ENCODE measurements around the gene POC1B.
"Not testable (repeated sequence)": the region's sequence is repeated elsewhere in the genome, so short reads cannot be mapped to it uniquely, and the experiment has no call there.

Gene POC1B

GRCh38 chr12:89468017-89468416 lies 57.8 kb downstream of the POC1B start:
- H2BK120ac ChIP-seq (ENCODE audit: low read depth, low read length), result no peak overlapping the region
- H3K23ac ChIP-seq (ENCODE audit: low read length), result no peak overlapping the region
- H3K4me1 ChIP-seq (ENCODE audit: control insufficient read depth, low read depth, low read length), result no peaks in the 10 kb centered on the region
- no peak overlapping the region for H2BK5ac ChIP-seq (ENCODE audit: low read length)
- no peak overlapping the region for H3K4ac ChIP-seq (ENCODE audit: low read depth, low read length)
- H4K8ac ChIP-seq (ENCODE audit: low read depth, low read length), result no peak overlapping the region
- DNase-seq, result no peak
- no peak overlapping the region for H4K5ac ChIP-seq (ENCODE audit: low read length)
- H3K4me3 ChIP-seq (ENCODE audit: low read length), result no peak overlapping the region
- no peak overlapping the region for H3K27ac ChIP-seq (ENCODE audit: low read depth, low read length)
- no peak overlapping the region for H2AK5ac ChIP-seq (ENCODE audit: low read length)
- H3K36me3 ChIP-seq (ENCODE audit: control insufficient read depth, insufficient read depth, low read length), result no peaks in the 10 kb centered on the region
- no peak overlapping the region for H2BK15ac ChIP-seq (replicated peaks; ENCODE audit: low read depth)
- no peak overlapping the region for H3K9ac ChIP-seq (ENCODE audit: low read length)
- no CpG with 5 or more reads among the region's 1 CpG for WGBS (ENCODE audit: extremely low coverage, insufficient coverage, low lambda C conversion rate)
- H3K79me2 ChIP-seq (ENCODE audit: control insufficient read depth, insufficient read depth, low read length), result no peaks in the 10 kb centered on the region
- no peak overlapping the region for H3K56ac ChIP-seq (ENCODE audit: low read length)
- H3K79me1 ChIP-seq (ENCODE audit: low read length), result no peaks in the 10 kb centered on the region
- H3K18ac ChIP-seq (ENCODE audit: low read length), result no peak overlapping the region
- H3K4me2 ChIP-seq (ENCODE audit: low read length), result no peak overlapping the region
- H3K27me3 ChIP-seq (ENCODE audit: insufficient read depth, low read length, poor library complexity), result no peaks in the 10 kb centered on the region

- Histone ChIP-seq H3K36me3 (ENCODE audit: control insufficient read depth, insufficient read depth, low read length) (no peaks in the 10 kb centered on the region), H3K4me3 (ENCODE audit: low read length) (no peak overlapping the region), H3K4ac (ENCODE audit: low read depth, low read length) (no peak overlapping the region), H3K79me2 (ENCODE audit: control insufficient read depth, insufficient read depth, low read length) (no peaks in the 10 kb centered on the region), H2BK5ac (ENCODE audit: low read length) (no peak overlapping the region), H3K18ac (ENCODE audit: low read length) (no peak overlapping the region), H2BK120ac (ENCODE audit: low read depth, low read length) (no peak overlapping the region), H4K8ac (ENCODE audit: low read depth, low read length) (peak overlapping the region; percentile 65), H3K4me1 (ENCODE audit: control insufficient read depth, low read depth, low read length) (peaks cover 3% of the 10 kb centered on the region), H3K56ac (ENCODE audit: low read length) (no peak overlapping the region), H3K79me1 (ENCODE audit: low read length) (no peaks in the 10 kb centered on the region), H2BK15ac (replicated peaks; ENCODE audit: low read depth) (no peak overlapping the region), H3K27me3 (ENCODE audit: insufficient read depth, low read length, poor library complexity) (no peaks in the 10 kb centered on the region), H4K5ac (ENCODE audit: low read length) (no peak overlapping the region), H2AK5ac (ENCODE audit: low read length) (no peak overlapping the region), H3K4me2 (ENCODE audit: low read length) (no peak overlapping the region), H3K27ac (ENCODE audit: low read depth, low read length) (no peak overlapping the region), H3K23ac (ENCODE audit: low read length) (no peak overlapping the region), H3K9ac (ENCODE audit: low read length) (no peak overlapping the region)
- 70% methylated on average over 2 of the region's 4 CpGs for WGBS (ENCODE audit: extremely low coverage, insufficient coverage, low lambda C conversion rate)
- DNase-seq, result no peak
These were observed 60.8 kb downstream of the POC1B start for GRCh38 chr12:89464974-89465592.

- H4K8ac ChIP-seq (ENCODE audit: low read depth, low read length), result no peak overlapping the region
- peak; percentile 74 for DNase-seq
- peaks cover 3% of the 10 kb centered on the region for H3K4me1 ChIP-seq (ENCODE audit: control insufficient read depth, low read depth, low read length)
- H3K79me2 ChIP-seq (ENCODE audit: control insufficient read depth, insufficient read depth, low read length), result no peaks in the 10 kb centered on the region
- peak overlapping the region; percentile 74 for H2BK15ac ChIP-seq (replicated peaks; ENCODE audit: low read depth)
- no peak overlapping the region for H3K23ac ChIP-seq (ENCODE audit: low read length)
- H3K4me2 ChIP-seq (ENCODE audit: low read length), result no peak overlapping the region
- H3K79me1 ChIP-seq (ENCODE audit: low read length), result no peaks in the 10 kb centered on the region
- H2AK5ac ChIP-seq (ENCODE audit: low read length), result no peak overlapping the region
- no peaks in the 10 kb centered on the region for H3K36me3 ChIP-seq (ENCODE audit: control insufficient read depth, insufficient read depth, low read length)
- H3K4ac ChIP-seq (ENCODE audit: low read depth, low read length), result no peak overlapping the region
- no peak overlapping the region for H3K27ac ChIP-seq (ENCODE audit: low read depth, low read length)
- no CpG with 5 or more reads among the region's 6 CpGs for WGBS (ENCODE audit: extremely low coverage, insufficient coverage, low lambda C conversion rate)
- H2BK120ac ChIP-seq (ENCODE audit: low read depth, low read length), result peak overlapping the region; percentile 79
- no peak overlapping the region for H4K5ac ChIP-seq (ENCODE audit: low read length)
- H3K4me3 ChIP-seq (ENCODE audit: low read length), result no peak overlapping the region
- no peak overlapping the region for H3K56ac ChIP-seq (ENCODE audit: low read length)
- no peak overlapping the region for H3K9ac ChIP-seq (ENCODE audit: low read length)
- no peak overlapping the region for H2BK5ac ChIP-seq (ENCODE audit: low read length)
- H3K27me3 ChIP-seq (ENCODE audit: insufficient read depth, low read length, poor library complexity), result no peaks in the 10 kb centered on the region
- H3K18ac ChIP-seq (ENCODE audit: low read length), result peak overlapping the region; percentile 56
These were observed 63.9 kb downstream of the POC1B start for GRCh38 chr12:89461649-89462612.

- no peak overlapping the region for H3K27ac ChIP-seq (ENCODE audit: low read depth, low read length)
- no peak overlapping the region for H2AK5ac ChIP-seq (ENCODE audit: low read length)
- peak overlapping the region; percentile 68 for H3K18ac ChIP-seq (ENCODE audit: low read length)
- H3K36me3 ChIP-seq (ENCODE audit: control insufficient read depth, insufficient read depth, low read length), result no peaks in the 10 kb centered on the region
- H4K8ac ChIP-seq (ENCODE audit: low read depth, low read length), result no peak overlapping the region
- H3K79me2 ChIP-seq (ENCODE audit: control insufficient read depth, insufficient read depth, low read length), result no peaks in the 10 kb centered on the region
- H3K4ac ChIP-seq (ENCODE audit: low read depth, low read length), result no peak overlapping the region
- no CpG with 5 or more reads among the region's 4 CpGs for WGBS (ENCODE audit: extremely low coverage, insufficient coverage, low lambda C conversion rate)
- no peak overlapping the region for H3K4me2 ChIP-seq (ENCODE audit: low read length)
- H3K9ac ChIP-seq (ENCODE audit: low read length), result no peak overlapping the region
- no peaks in the 10 kb centered on the region for H3K79me1 ChIP-seq (ENCODE audit: low read length)
- H3K23ac ChIP-seq (ENCODE audit: low read length), result no peak overlapping the region
- no peak overlapping the region for H3K4me3 ChIP-seq (ENCODE audit: low read length)
- DNase-seq, result peak; percentile 57
- peaks cover 3% of the 10 kb centered on the region for H3K4me1 ChIP-seq (ENCODE audit: control insufficient read depth, low read depth, low read length)
- H4K5ac ChIP-seq (ENCODE audit: low read length), result no peak overlapping the region
- H2BK5ac ChIP-seq (ENCODE audit: low read length), result no peak overlapping the region
- no peaks in the 10 kb centered on the region for H3K27me3 ChIP-seq (ENCODE audit: insufficient read depth, low read length, poor library complexity)
- peak overlapping the region; percentile 74 for H2BK15ac ChIP-seq (replicated peaks; ENCODE audit: low read depth)
- peak overlapping the region; percentile 12 for H2BK120ac ChIP-seq (ENCODE audit: low read depth, low read length)
- no peak overlapping the region for H3K56ac ChIP-seq (ENCODE audit: low read length)
These were observed 64.7 kb downstream of the POC1B start for GRCh38 chr12:89461190-89461589.

- H3K4me3 ChIP-seq (ENCODE audit: low read length); H2BK120ac ChIP-seq (ENCODE audit: low read depth, low read length); H3K79me2 ChIP-seq (ENCODE audit: control insufficient read depth, insufficient read depth, low read length); H3K9ac ChIP-seq (ENCODE audit: low read length); H3K4me2 ChIP-seq (ENCODE audit: low read length); H3K23ac ChIP-seq (ENCODE audit: low read length); H4K5ac ChIP-seq (ENCODE audit: low read length); H3K27me3 ChIP-seq (ENCODE audit: insufficient read depth, low read length, poor library complexity); H2AK5ac ChIP-seq (ENCODE audit: low read length); H3K79me1 ChIP-seq (ENCODE audit: low read length); H3K56ac ChIP-seq (ENCODE audit: low read length); H2BK15ac ChIP-seq (replicated peaks; ENCODE audit: low read depth); H2BK5ac ChIP-seq (ENCODE audit: low read length); H3K36me3 ChIP-seq (ENCODE audit: control insufficient read depth, insufficient read depth, low read length); H3K4ac ChIP-seq (ENCODE audit: low read depth, low read length); H3K27ac ChIP-seq (ENCODE audit: low read depth, low read length); H3K4me1 ChIP-seq (ENCODE audit: control insufficient read depth, low read depth, low read length); H4K8ac ChIP-seq (ENCODE audit: low read depth, low read length); DNase-seq: not testable (repeated sequence)
- no CpG with 5 or more reads among the region's 4 CpGs for WGBS (ENCODE audit: extremely low coverage, insufficient coverage, low lambda C conversion rate)
- H3K18ac ChIP-seq (ENCODE audit: low read length), result peak overlapping the region; percentile 84
These were observed 66.6 kb downstream of the POC1B start for GRCh38 chr12:89459279-89459678.
